Activated T-cell treated with anti-CD3 and anti-CD28 coated beads for 1 hour (primary cell): ENCODE measurements around the gene SLC39A3.

Experiments used
- DNase-seq: peaks from one replicate; pipeline ENCODE4 v3.0.0-alpha.2; 2020; ENCODE audit warnings: low read depth

SLC39A3 gene, protein sequence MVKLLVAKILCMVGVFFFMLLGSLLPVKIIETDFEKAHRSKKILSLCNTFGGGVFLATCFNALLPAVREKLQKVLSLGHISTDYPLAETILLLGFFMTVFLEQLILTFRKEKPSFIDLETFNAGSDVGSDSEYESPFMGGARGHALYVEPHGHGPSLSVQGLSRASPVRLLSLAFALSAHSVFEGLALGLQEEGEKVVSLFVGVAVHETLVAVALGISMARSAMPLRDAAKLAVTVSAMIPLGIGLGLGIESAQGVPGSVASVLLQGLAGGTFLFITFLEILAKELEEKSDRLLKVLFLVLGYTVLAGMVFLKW

GRCh38 chr19:2739602-2740313 is at the start of gene SLC39A3:
Gene SLC39A3 (minus strand): TSS chr19:2740017. CDS start chr19:2737257, 2,760 bp downstream.
- DNase-seq: peak; percentile 99

DNA sequence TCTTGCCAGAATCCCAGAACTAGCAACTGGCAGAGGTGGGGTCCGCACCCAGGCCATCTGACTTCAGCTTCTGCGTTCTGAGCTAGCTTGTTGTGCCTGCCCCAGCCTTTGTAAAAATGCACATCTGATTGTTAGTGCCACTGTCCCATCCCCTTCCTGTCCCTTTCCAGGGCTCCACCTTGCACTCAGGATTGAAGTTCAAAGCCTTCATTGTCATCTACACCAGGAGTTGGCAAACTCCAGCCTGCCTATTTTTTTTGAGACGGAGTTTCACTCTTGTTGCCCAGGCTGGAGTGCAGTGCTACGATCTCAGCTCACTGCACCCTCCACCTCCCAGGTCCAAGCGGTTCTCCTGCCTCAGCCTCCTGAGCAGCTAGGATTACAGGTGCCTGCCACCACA is 48.4 kb upstream of the SLC39A3 start:
- no peak for DNase-seq

DNA sequence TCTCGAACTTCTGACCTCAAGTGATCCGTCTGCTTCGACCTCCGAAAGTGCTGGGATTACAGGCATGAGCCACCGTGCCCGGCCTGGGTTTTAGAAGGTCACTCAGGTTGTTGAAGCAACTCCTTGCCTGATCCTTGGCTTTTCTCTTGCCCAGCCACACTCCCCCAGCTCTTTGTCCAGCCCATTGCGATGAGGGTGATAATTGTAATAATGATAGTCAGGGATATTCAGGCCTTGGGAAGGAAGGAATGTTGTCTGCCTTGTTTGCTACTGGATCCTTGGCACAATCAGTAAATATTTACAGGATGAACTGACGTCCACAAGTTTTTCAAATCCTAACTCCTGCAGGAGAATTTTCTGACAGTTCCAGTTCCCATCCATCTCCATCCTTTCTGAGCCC is 47.3 kb upstream of the SLC39A3 start:
- DNase-seq: no peak

DNA sequence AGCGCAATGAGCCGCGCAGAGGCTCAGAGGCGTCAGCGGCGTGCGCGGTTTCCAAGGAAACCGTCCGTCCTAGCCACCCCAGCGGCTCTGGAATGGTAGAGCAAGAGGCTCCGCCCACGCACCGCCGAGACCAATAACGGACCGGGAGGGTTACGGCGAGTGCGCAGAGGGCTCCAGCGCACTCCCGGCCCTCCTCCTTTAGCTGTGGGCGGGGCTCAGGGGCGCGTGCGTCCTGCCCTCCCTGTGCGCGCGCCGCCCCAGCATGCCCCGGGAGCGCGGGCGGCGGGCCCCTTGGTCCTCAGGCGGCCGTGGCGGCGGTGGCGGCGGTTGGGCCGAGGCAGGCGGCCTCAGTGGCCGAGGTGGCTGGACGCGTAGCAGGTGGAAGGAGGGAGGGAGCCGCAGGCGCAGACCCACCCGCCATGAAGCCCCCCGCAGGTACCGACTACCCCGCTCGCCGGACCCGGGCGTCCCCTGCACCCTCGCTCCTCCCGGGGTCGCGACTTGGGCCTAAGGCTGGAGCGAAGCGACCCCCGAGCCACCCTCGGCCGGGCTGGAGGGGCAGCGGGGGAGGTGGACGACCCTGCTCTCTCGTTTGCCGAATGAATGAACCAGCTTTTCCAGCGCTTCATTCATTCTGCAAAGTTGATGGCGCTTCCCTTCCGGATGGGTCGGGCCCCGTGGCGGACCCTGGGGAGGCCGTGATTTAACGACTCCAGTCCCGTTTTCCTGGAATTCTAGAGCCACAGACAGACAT is 45.6 kb upstream of the SLC39A3 start, which contains the start of gene THOP1:
Gene THOP1, plus strand, starts transcription at position 260 of the 754 bp plus-strand sequence. Its CDS starts 160 bp downstream, at position 420.
- peak; percentile 99 for DNase-seq

DNA sequence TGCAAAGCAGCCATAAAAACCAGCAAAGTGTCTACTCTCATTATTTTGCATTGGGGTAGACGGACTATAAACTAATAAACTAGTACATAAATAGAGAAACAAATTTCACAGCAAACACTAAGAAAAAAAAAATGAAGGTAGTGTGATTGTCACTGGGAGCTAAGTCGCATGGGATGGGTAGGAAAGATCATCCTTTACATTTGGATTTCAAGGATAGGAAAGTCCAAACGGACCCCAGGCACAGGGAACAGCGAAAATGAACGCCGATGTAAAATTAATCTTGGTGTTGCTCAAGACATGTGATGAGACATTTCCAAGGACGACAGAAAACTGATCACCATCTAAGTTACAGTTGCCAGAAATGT is 43.9 kb upstream of the SLC39A3 start:
- no peak for DNase-seq

- DNase-seq: peak; percentile 90
Observed at GRCh38 chr19:2782936-2783780, 43.3 kb upstream of the SLC39A3 start, which contains the start of gene SGTA. Gene SGTA (minus strand): TSS chr19:2783273. CDS start chr19:2769068, 14,205 bp downstream.

- no peak for DNase-seq
Observed at GRCh38 chr19:2782329-2782935, 42.6 kb upstream of the SLC39A3 start.

- no peak for DNase-seq
Observed at GRCh38 chr19:2780284-2780683, 40.5 kb upstream of the SLC39A3 start.

DNA sequence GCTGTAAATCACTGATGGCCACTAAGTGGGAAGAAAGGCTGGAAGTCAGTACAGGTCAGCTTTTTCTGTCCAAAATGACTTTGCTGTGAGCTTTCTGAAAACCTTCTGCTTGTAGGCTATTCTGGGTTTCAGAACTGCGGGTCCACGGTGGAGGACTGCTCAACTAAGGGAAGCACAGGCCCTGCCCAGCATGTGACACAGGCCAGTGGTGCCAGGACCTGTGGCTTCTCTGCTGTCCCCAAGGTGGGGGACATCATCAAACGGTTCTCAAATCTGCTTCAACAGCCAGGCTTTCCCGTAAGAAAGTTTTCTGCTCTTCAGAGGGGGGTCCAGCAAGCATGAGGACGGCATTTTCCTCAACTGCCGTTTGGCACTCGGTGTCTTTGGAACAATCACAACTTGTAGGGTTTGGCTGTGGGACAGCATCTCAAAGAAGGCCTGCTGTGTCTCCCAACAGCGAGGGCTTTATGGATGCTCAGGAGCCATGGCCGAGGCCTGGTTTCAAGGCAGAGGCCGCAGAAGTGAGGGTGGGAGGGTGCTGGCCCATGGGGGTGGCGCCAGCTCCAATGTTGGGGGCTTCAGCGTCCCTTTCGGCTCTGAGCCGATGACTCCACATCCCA is 39.4 kb upstream of the SLC39A3 start:
- DNase-seq: no peak

- no peak for DNase-seq
Observed at GRCh38 chr19:2777952-2778683, 38.3 kb upstream of the SLC39A3 start.

GRCh38 chr19:2775556-2776430 is 36.0 kb upstream of the SLC39A3 start:
- peak; percentile 44 for DNase-seq

- DNase-seq: no peak
Observed at GRCh38 chr19:2774953-2775555, 35.2 kb upstream of the SLC39A3 start.

GRCh38 chr19:2774083-2774679 is 34.4 kb upstream of the SLC39A3 start:
- no peak for DNase-seq

DNA sequence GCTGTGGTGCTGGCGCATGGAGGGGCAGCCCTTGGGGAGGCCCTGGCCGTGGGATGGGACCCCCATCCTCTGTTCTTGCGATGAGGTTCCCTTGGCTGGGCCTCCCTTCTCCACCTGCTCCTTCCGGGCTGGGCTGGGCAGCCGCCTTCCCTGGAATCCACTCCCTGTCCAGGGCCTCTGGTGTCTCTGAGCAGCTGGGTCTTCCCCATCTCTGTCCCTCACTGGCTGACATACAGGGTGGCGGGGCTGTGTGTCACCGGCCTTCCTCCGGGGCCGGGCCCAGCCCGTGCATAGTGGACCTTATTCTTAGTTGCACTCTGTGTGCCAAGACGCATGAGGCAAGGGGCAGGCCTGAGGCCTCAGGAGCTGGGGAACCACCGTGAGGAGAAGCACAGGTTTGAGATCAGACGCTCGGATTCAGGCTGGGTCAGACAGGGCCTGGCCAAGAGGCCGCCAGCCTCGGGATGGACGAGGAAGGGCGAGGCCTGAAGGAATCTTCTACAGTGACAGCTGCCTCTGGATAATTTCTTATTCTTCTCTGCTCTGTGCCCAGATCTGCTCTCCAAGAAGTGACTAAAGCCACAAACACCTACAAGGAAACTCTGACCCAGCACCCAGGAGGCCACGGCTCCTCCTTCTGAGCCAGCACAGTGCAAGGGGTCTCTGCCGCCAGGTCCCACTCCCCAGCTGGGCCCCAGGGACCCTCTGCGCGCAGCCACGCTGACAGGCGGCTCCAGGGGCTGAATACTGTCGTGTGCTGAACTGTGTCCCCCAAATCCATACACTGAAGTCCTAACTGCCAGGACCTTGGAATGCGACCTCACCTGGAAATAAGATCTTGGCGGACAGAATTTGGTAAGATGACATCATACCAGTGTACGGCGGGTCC is 32.2 kb upstream of the SLC39A3 start:
- DNase-seq: no peak

GRCh38 chr19:2770055-2771013 is 30.5 kb upstream of the SLC39A3 start:
- no peak for DNase-seq

DNA sequence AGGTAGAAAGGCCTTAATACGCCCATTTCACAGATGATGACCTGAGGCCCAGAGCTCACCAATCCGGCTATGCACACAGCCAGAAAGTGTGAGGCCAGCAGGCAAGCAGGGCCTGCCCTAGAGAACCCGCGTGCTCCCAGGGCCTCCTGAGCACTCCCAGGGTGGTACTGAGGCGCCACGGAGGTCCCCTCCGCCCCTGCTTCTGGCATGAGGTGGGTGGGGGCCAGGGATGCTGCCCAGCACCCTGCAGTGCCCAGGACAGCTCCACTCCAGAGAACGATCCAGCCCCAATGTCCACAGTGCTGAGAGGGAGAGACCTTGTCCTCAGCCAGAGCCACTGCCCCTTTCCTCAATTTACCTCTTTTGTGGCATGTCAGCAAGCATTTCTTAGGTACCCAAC is 29.4 kb upstream of the SLC39A3 start:
- no peak for DNase-seq
